ENCODE measurements around the gene FXYD4.

- no peak for TF ChIP-seq SPI1 (IDR thresholded peaks at IDR 0.05; ENCODE audit: low read depth, low read length)
- no peak for TF ChIP-seq POLR2A (IDR thresholded peaks at IDR 0.05; ENCODE audit: low read depth, low read length)
- no peak for TF ChIP-seq TAF1 (IDR thresholded peaks at IDR 0.05; ENCODE audit: low read depth, low read length)
These were observed 17.7 kb upstream of the FXYD4 start for GRCh38 chr10:43353495-43354329.
